ENCODE results near the gene TAS2R1. TPM values are rescaled to one million over a fixed set of nuclear protein-coding genes. Genes with fewer than 3 reads are reported as not detected.
"Not testable (repeated sequence)": the region's sequence is repeated elsewhere in the genome, so short reads cannot be mapped to it uniquely, and the experiment has no call there.

The TAS2R1 gene
- total RNA-seq, 1 experiment from 2014 or later: not detected

- DNase-seq (ENCODE audit: low spot score): peak; percentile 71
Observed at GRCh38 chr5:9622971-9623421, 7.2 kb downstream of the TAS2R1 start.

- no peak for DNase-seq (ENCODE audit: low spot score)
Observed at GRCh38 chr5:9621379-9621903, 8.7 kb downstream of the TAS2R1 start.

GRCh38 chr5:9619331-9620092 is 10.6 kb downstream of the TAS2R1 start:
- DNase-seq (ENCODE audit: low spot score): no peak

GRCh38 chr5:9617739-9618504 is 12.2 kb downstream of the TAS2R1 start:
- DNase-seq (ENCODE audit: low spot score): no peak

GRCh38 chr5:9617221-9617620 is 12.9 kb downstream of the TAS2R1 start:
- no peak for DNase-seq (ENCODE audit: low spot score)

GRCh38 chr5:9615331-9615730 is 14.8 kb downstream of the TAS2R1 start:
- no peak for DNase-seq (ENCODE audit: low spot score)

GRCh38 chr5:9613360-9613759 is 16.8 kb downstream of the TAS2R1 start:
- DNase-seq (ENCODE audit: low spot score): no peak

GRCh38 chr5:9610969-9611368 is 19.2 kb downstream of the TAS2R1 start:
- no peak for DNase-seq (ENCODE audit: low spot score)

- DNase-seq (ENCODE audit: low spot score): no peak
Observed at GRCh38 chr5:9610364-9610763, 19.8 kb downstream of the TAS2R1 start.

- no peak for DNase-seq (ENCODE audit: low spot score)
Observed at GRCh38 chr5:9608093-9608492, 22.1 kb downstream of the TAS2R1 start.

GRCh38 chr5:9605041-9605838 is 24.9 kb downstream of the TAS2R1 start:
- no peak for DNase-seq (ENCODE audit: low spot score)

- no peak for DNase-seq (ENCODE audit: low spot score)
Observed at GRCh38 chr5:9604416-9604815, 25.7 kb downstream of the TAS2R1 start.

- DNase-seq (ENCODE audit: low spot score): no peak
Observed at GRCh38 chr5:9601055-9601739, 29.0 kb downstream of the TAS2R1 start.

GRCh38 chr5:9599391-9599790 is 30.8 kb downstream of the TAS2R1 start:
- DNase-seq (ENCODE audit: low spot score): no peak

- DNase-seq (ENCODE audit: low spot score): not testable (repeated sequence)
Observed at GRCh38 chr5:9598329-9598728, 31.8 kb downstream of the TAS2R1 start.

GRCh38 chr5:9597322-9597721 is 32.8 kb downstream of the TAS2R1 start:
- DNase-seq (ENCODE audit: low spot score): not testable (repeated sequence)

- DNase-seq (ENCODE audit: low spot score): no peak
Observed at GRCh38 chr5:9596824-9597223, 33.3 kb downstream of the TAS2R1 start.

GRCh38 chr5:9596171-9596780 is 33.9 kb downstream of the TAS2R1 start:
- DNase-seq (ENCODE audit: low spot score): no peak

- DNase-seq (ENCODE audit: low spot score): no peak
Observed at GRCh38 chr5:9594913-9595312, 35.2 kb downstream of the TAS2R1 start.

GRCh38 chr5:9589049-9589835 is 40.9 kb downstream of the TAS2R1 start:
- DNase-seq (ENCODE audit: low spot score): no peak
